Suprapubic skin (tissue), 4 donors: ENCODE data around the gene ULBP2. TPM values are rescaled to one million over a fixed set of nuclear protein-coding genes. Genes with fewer than 3 reads are reported as not detected.
A peak's percentile ranks its signal among the peaks of the same experiment; 100 is the strongest.

Experiments used
- DNase-seq, 2 donors: peaks; one replicate each; pipeline ENCODE4 v3.0.0-alpha.2; 2019; ENCODE audit warnings: low spot score in 2 of 2
- H3K27ac ChIP-seq: fragments of 200-600 bp; sonication (generic); one replicate; pipeline ENCODE4 v1.5.1; 2019
- H3K27me3 ChIP-seq: fragments of 200-600 bp; sonication (generic); one replicate; pipeline ENCODE4 v1.5.1; 2019
- H3K36me3 ChIP-seq: fragments of 200-600 bp; sonication (generic); one replicate; pipeline ENCODE4 v1.5.1; 2019
- H3K4me1 ChIP-seq: fragments of 200-600 bp; sonication (generic); one replicate; pipeline ENCODE4 v1.5.1; 2019
- H3K4me3 ChIP-seq: fragments of 200-600 bp; sonication (generic); one replicate; pipeline ENCODE4 v1.5.1; 2019; ENCODE audit warnings: mild to moderate bottlenecking
- H3K9me3 ChIP-seq: fragments of 200-600 bp; sonication (generic); one replicate; pipeline ENCODE4 v1.5.1; 2019
- CTCF ChIP-seq, 2 donors: fragments of 200-600 bp in 1 of 2; fragments of 450-650 bp in 1 of 2; sonication (generic) in 1 of 2; IDR thresholded peaks; one replicate each; pipeline ENCODE4 v1.5.1; 2016 to 2019; ENCODE audit warnings: antibody characterized with exemption in 2 of 2, mild to moderate bottlenecking in 1 of 2, moderate library complexity in 1 of 2
- EP300 ChIP-seq: sonication (generic); formaldehyde crosslinking; IDR thresholded peaks from one replicate; pipeline ENCODE4 v1.6.1; 2017; ENCODE audit warnings: antibody characterized with exemption
- POLR2A ChIP-seq, 2 donors: fragments of 450-650 bp; IDR thresholded peaks; one replicate each; pipeline ENCODE4 v1.6.1; 2017; ENCODE audit warnings: antibody characterized with exemption in 2 of 2, mild to moderate bottlenecking in 2 of 2, moderate library complexity in 2 of 2
- POLR2AphosphoS5 ChIP-seq, 3 donors: sonication (generic); formaldehyde crosslinking; IDR thresholded peaks; one replicate each; pipeline ENCODE4 v1.6.1; 2017; ENCODE audit warnings: antibody characterized with exemption in 3 of 3
- WGBS: methylation state at CpG from one replicate; pipeline ENCODE4 v1.1.5; 2018; 5-methylcytosine and 5-hydroxymethylcytosine counted together
- total RNA-seq, 4 donors: library from RNA; depleted of rRNA; stranded (reverse); fragments of >200 nt; gene quantifications; one replicate each; pipeline ENCODE4 v1.1.0, GENCODE V29; 2016

Gene ULBP2
- total RNA-seq, 4 donors from 2014 or later: 0.76 to 0.95 TPM; not detected in 2

- H3K4me1 ChIP-seq: peaks cover 64% of the 10 kb centered on the region
- peak; percentile 93 to 95 for DNase-seq
- H3K27ac ChIP-seq: peak overlapping the region; percentile 81
- H3K9me3 ChIP-seq: no peaks in the 10 kb centered on the region
- H3K27me3 ChIP-seq: no peaks in the 10 kb centered on the region
- peak overlapping the region; percentile 28 for H3K4me3 ChIP-seq
- peak in 1 of 3 donors; percentile 58 for TF ChIP-seq POLR2AphosphoS5 (IDR thresholded peaks at IDR 0.05)
- no peak for TF ChIP-seq POLR2A (IDR thresholded peaks at IDR 0.05)
- TF ChIP-seq EP300: no peak
- no peak for TF ChIP-seq CTCF (IDR thresholded peaks at IDR 0.05)
- H3K36me3 ChIP-seq: no peaks in the 10 kb centered on the region
- 16% methylated on average over 13 of the region's 13 CpGs for WGBS
Measured at GRCh38 chr6:149897015-149897697, 44.7 kb upstream of the ULBP2 start.

GRCh38 chr6:149897855-149898744, 43.7 kb upstream of the ULBP2 start, which contains the start of gene RAET1E:
TSS of gene RAET1E (minus strand) at chr6:149898113. CDS start at chr6:149890901, 7,212 bp downstream.
- WGBS: 54% methylated on average over 17 of the region's 17 CpGs
- H3K27ac ChIP-seq: peak within 1 kb of the TSS; percentile 81
- H3K9me3 ChIP-seq: no peaks in the 10 kb centered on the region
- no peaks in the 10 kb centered on the region for H3K36me3 ChIP-seq
- TF ChIP-seq POLR2AphosphoS5 (IDR thresholded peaks at IDR 0.05) (no peak), POLR2A (IDR thresholded peaks at IDR 0.05) (no peak), EP300 (no peak), CTCF (IDR thresholded peaks at IDR 0.05) (no peak)
- peak within 1 kb of the TSS; percentile 28 for H3K4me3 ChIP-seq
- peak; percentile 51 to 62 for DNase-seq
- H3K27me3 ChIP-seq: no peaks in the 10 kb centered on the region
- peaks cover 64% of the 10 kb centered on the region for H3K4me1 ChIP-seq

- H3K27me3 ChIP-seq: no peaks in the 10 kb centered on the region
- H3K4me3 ChIP-seq: no peak overlapping the region
- no peaks in the 10 kb centered on the region for H3K9me3 ChIP-seq
- 85% methylated on average over 9 of the region's 9 CpGs for WGBS
- no peaks in the 10 kb centered on the region for H3K36me3 ChIP-seq
- peak overlapping the region; percentile 75 for H3K27ac ChIP-seq
- H3K4me1 ChIP-seq: peaks cover 64% of the 10 kb centered on the region
- TF ChIP-seq POLR2AphosphoS5 (IDR thresholded peaks at IDR 0.05) (no peak), CTCF (IDR thresholded peaks at IDR 0.05) (no peak), EP300 (no peak)
- DNase-seq: peak; percentile 53 to 55
Measured at GRCh38 chr6:149898966-149899365, 42.8 kb upstream of the ULBP2 start.

GRCh38 chr6:149899486-149899885, 42.3 kb upstream of the ULBP2 start:
- DNase-seq: peak; percentile 45 to 53
- Histone ChIP-seq H3K9me3 (no peaks in the 10 kb centered on the region), H3K4me3 (no peak overlapping the region), H3K36me3 (no peaks in the 10 kb centered on the region), H3K4me1 (peaks cover 64% of the 10 kb centered on the region), H3K27me3 (no peaks in the 10 kb centered on the region), H3K27ac (peak overlapping the region; percentile 75)
- WGBS: 62% methylated on average over 6 of the region's 6 CpGs
- no peak for TF ChIP-seq POLR2A (IDR thresholded peaks at IDR 0.05)
- no peak for TF ChIP-seq POLR2AphosphoS5 (IDR thresholded peaks at IDR 0.05)
- TF ChIP-seq EP300: no peak
- no peak for TF ChIP-seq CTCF (IDR thresholded peaks at IDR 0.05)
